Cardiac fibroblast (primary cell): Measurements from ENCODE around the gene RERE.

ENCODE experiments used
- DNase-seq, 2 donors: peaks; one replicate each; pipeline versions ENCODE4 v3.0.0 to v3.0.0-alpha.2; 2010; ENCODE audit warnings: low read depth in 2 of 2
- H3K4me3 ChIP-seq, 2 donors: replicated peaks in 1 of 2; 1 replicate in 1 of 2; 2 replicates in 1 of 2; pipeline ENCODE4 v1.5.1; 2011; ENCODE audit warnings: low read depth in 2 of 2, low read length in 2 of 2, mild to moderate bottlenecking in 2 of 2, moderate library complexity in 1 of 2
- CTCF ChIP-seq: IDR thresholded peaks from one replicate; pipeline ENCODE4 v1.5.1; 2011; ENCODE audit warnings: low read depth, mild to moderate bottlenecking, low read length, inconsistent platforms

RERE gene

GRCh38 chr1:8357329-8358101 lies 459.9 kb downstream of the RERE start:
- H3K4me3 ChIP-seq, result no peak overlapping the region
- no peak for TF ChIP-seq CTCF
- no peak for DNase-seq

DNA sequence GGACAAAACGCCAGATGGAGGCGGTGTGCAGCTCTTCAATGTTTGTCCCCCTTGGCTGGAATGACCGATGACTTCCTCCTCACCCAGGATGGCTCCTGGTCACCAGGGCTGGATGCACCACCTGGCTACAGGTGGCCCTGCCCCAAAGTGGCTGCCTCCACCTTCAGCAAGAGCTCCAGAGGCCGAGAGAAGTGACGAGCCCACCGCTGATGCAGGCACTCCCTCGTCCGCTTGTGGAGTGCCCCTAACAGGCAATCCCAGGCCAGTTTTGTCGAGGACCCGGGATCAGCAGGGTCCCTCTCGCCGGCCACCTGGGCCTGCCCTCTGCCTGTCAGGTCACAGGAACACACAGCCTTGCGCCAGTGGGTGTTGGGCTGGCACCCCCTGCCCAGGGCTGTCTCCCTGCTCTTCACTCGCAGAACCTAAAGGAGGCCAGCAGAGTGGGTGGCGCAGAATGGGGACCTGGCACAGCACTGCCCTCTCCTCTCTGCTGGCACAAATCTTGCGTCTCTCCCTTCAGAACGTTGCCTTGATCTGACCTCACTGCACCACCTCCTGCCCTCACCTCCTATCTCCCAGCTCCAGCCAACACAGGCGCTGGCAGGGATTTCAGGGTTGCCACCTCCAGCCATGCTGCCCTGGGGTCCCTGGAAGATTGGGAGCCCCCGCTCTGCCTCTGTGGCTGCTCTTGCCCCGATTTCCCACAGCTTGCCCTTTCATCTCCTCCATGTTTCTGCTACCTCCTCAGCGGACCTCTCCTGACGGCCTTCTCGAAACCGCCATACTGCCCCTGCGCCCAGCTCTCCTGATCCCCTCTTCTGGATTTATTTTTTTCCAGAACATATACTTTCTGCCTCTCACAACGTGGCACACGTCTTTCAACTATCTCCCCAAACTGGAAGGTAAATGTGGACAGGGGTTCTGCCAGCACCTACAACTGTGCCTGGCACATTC lies 460.9 kb downstream of the RERE start:
- no peak for DNase-seq
- TF ChIP-seq CTCF, result no peak
- no peak overlapping the region for H3K4me3 ChIP-seq

- H3K4me3 ChIP-seq, result no peak overlapping the region
These were observed 461.8 kb downstream of the RERE start for GRCh38 chr1:8355439-8356255.

DNA sequence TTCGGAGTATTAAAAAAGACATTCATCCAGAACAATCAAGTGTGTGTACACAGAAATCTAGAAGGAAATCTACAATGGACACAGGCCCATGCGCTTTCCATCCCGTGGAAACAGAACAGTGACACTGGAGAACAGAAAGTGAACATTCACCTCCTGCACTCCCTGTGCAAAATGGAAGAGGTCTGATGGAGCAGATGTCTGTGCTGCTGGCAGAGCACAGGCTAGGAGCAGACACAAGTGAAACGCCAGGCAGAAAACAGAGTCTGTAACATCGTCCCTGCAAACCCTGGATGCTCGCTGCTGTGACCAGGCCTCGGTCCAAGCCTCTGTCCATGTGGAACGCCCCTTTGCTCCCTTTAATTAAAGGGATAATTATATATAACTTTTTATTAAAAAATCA lies 463.4 kb downstream of the RERE start:
- no peak for TF ChIP-seq CTCF
- DNase-seq, result no peak
- no peak overlapping the region for H3K4me3 ChIP-seq

More at GRCh38 chr1:8355439-8356255, 461.8 kb downstream of the RERE start:
- DNase-seq, result no peak
- no peak for TF ChIP-seq CTCF

- no peak for TF ChIP-seq CTCF
- no peak for DNase-seq
- H3K4me3 ChIP-seq, result no peak overlapping the region
These were observed 464.3 kb downstream of the RERE start for GRCh38 chr1:8352886-8353785.

DNA sequence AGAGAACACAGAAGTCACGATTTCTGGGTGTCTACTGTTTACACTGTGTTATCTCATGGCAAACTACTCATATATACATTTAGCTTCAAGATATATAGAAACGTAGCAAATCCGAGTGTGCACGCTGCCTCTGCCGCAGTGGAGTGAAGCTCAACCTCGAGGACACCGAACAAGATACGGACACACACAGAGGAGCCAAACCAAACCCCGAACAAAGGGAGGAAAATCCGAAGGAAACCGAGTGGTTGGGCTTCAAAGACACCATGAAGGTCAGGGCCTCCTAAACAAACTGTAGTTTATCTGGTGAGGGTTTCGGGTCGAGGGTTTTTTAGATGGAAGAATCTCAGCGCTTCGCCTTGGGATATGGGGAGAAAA lies 465.0 kb downstream of the RERE start:
- H3K4me3 ChIP-seq, result no peak overlapping the region
- no peak for TF ChIP-seq CTCF
- no peak for DNase-seq
